ENCODE measurements around the gene JAZF1.

Gene JAZF1

GRCh38 chr7:27795977-27796376 lies 384.6 kb downstream of the JAZF1 start:
- DNase-seq, result no peak

- DNase-seq, result no peak
Measured at GRCh38 chr7:27793780-27794179, 386.8 kb downstream of the JAZF1 start.

GRCh38 chr7:27788437-27788836 lies 392.2 kb downstream of the JAZF1 start:
- DNase-seq, result no peak

DNA sequence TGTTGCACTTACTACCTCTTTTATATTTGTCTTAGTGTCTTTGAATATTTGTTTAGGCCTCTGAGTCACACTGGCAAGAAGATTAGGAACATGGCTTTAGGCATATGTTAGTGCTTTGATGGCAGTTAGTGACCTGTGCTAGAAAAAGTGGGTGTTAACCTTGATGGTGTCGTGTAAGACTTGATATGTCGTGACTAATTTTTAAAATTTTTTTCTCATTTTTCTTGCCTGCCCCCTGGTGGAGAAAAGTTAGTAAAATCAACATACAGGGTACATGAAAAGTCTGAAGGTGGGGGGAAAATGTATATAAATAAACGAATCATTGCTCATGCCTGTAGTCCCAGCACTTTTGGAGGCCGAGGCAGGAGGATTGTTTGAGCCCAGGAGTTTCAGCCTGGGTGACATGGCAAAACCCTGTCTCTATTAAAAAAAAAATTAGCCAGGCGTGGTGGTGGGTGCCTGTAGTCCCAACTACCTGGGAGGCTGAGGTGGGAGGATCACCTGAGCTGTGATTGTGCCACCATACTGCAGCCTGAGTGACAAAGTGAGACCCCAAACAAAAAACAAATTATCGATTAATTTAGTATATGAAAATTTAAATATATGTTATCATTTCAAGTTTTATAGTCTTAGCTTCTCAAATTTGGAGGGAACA lies 396.1 kb downstream of the JAZF1 start:
- DNase-seq, result peak; percentile 68

- DNase-seq, result no peak
Measured at GRCh38 chr7:27782849-27783248, 397.7 kb downstream of the JAZF1 start.

DNA sequence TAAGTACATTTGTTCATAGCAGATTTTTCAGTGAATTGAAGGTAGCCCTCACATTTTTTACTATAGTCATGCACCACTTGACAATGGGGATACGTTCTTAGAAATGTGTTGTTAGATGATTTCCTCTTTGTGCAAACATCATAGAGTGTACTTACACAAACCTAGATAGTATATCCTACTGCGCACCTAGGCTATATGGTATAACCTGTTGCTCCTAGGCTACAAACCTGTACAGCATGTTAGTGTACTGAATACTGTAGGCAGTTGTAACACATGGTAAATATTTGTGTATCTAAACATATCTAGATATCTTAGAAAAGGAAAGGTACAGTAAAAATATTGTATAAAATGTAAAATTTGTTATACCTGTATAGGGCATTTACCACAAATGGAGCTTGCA lies 399.4 kb downstream of the JAZF1 start:
- DNase-seq, result no peak
